ENCODE data around the gene ACSL6. TPM values are rescaled to one million over a fixed set of nuclear protein-coding genes. Genes with fewer than 3 reads are reported as not detected.

The ACSL6 gene
- total RNA-seq, 3 donors from 2014 or later = 0.32 to 1.8 (median 0.33) TPM

DNA sequence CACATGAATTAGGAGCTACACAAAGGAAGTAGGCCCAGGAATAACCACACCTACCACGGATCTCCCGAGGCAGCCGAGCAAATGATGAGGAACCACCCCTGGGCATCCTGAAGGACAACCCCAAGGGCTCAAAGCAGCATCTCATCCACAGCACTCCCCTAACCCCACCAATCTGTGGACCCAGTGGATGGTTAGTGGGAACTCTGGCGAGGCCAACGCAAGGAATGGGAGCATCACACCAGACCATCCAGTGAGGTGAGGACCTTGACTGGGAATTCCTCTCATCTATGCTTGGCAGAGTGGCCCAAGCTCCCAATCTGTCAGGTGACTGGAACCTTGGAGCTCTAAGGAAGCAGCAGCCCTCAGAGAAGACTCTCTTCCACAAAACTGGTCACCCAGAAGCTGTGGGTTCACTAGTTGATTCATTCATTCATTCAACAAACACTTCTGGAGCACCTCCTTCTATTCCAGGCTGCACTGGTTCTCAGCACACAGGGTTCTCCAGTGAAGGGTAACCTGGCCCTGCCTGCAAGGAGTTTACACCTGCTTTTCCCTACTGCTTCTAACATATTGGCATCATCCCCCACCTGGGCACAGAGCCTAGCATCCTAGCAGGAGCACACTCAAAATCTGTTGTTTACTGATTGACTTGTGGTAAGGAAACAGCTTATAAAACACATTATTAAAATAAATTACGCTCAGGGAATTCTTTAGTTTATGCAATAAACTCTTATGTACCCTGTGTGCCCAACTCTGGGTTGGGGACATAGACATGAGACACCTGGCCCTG lies 4.9 kb downstream of the ACSL6 start:
- H3K4me1 ChIP-seq = no peaks in the 10 kb centered on the region
- DNase-seq (ENCODE audit: low spot score in 2 of 2) = no peak
- no peak overlapping the region for H3K4me3 ChIP-seq
- intact Hi-C loops (cut with DNase I; ENCODE audit: low total_unique reads) = no loop called here
- TF ChIP-seq POLR2AphosphoS5 (IDR thresholded peaks at IDR 0.05) = no peak
- no peak overlapping the region for H3K27ac ChIP-seq
- no peaks in the 10 kb centered on the region for H3K9me3 ChIP-seq
- no peaks in the 10 kb centered on the region for H3K36me3 ChIP-seq
- H3K27me3 ChIP-seq = peaks cover 0 to 7% of the 10 kb centered on the region in 2 donors

DNA sequence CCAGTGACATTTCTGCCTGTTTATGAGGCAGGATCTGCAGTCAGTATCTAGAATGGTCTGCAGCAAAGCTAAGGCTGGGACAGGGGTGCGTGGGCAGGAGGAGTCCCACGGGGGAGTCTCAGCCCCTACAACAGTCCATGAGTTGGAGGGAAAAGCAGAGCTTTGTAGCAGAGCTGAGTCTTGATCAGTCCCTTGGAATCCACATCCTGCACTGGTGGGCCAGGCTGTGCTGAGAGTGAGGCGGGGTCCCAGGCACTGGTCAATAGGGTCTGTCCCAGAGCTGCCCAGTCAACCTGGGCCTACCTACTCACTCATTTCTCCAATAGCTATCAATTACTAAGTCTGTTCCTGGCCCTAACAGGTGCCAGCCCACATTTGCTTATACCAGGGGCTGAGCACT lies 5.9 kb downstream of the ACSL6 start:
- TF ChIP-seq POLR2A (IDR thresholded peaks at IDR 0.05) = no peak
- no peak for TF ChIP-seq POLR2AphosphoS5 (IDR thresholded peaks at IDR 0.05)
- TF ChIP-seq, protein P1, sequence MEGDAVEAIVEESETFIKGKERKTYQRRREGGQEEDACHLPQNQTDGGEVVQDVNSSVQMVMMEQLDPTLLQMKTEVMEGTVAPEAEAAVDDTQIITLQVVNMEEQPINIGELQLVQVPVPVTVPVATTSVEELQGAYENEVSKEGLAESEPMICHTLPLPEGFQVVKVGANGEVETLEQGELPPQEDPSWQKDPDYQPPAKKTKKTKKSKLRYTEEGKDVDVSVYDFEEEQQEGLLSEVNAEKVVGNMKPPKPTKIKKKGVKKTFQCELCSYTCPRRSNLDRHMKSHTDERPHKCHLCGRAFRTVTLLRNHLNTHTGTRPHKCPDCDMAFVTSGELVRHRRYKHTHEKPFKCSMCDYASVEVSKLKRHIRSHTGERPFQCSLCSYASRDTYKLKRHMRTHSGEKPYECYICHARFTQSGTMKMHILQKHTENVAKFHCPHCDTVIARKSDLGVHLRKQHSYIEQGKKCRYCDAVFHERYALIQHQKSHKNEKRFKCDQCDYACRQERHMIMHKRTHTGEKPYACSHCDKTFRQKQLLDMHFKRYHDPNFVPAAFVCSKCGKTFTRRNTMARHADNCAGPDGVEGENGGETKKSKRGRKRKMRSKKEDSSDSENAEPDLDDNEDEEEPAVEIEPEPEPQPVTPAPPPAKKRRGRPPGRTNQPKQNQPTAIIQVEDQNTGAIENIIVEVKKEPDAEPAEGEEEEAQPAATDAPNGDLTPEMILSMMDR (IDR thresholded peaks at IDR 0.05) = no peak
- Histone ChIP-seq H3K4me1 (no peaks in the 10 kb centered on the region), H3K36me3 (no peaks in the 10 kb centered on the region), H3K4me3 (no peak overlapping the region), H3K27me3 (no peaks in the 10 kb centered on the region), H3K27ac (no peak overlapping the region), H3K9me3 (no peaks in the 10 kb centered on the region)
- intact Hi-C loops (cut with DNase I; ENCODE audit: low total_unique reads) = no loop called here
- DNase-seq (ENCODE audit: low spot score in 2 of 2) = no peak

DNA sequence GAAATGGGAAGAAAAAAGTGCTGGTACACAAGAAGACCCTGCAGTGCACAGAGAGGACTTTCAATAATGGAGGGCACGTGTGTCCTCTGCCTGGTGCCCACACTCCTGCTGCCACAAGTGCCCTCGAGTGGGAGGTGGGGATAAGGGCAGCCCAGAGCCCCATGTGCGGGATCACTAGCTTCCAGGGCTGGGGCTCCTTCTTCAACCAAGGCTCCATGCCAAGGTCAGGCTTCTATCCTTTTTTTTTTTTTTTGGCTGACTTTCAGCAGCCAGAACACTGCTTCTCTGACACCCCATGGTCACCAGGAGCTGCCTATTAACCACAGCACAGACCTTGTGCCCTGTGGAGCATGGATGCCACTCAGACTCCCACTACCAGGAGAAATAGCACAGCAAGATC lies 7.5 kb downstream of the ACSL6 start:
- DNase-seq (ENCODE audit: low spot score in 2 of 2) = no peak
- Histone ChIP-seq H3K4me3 (no peak overlapping the region), H3K27ac (no peak overlapping the region), H3K9me3 (no peaks in the 10 kb centered on the region), H3K27me3 (no peaks in the 10 kb centered on the region), H3K36me3 (no peaks in the 10 kb centered on the region), H3K4me1 (no peaks in the 10 kb centered on the region)
- intact Hi-C loops (cut with DNase I; ENCODE audit: low total_unique reads) = no loop called here
- no peak for TF ChIP-seq POLR2AphosphoS5 (IDR thresholded peaks at IDR 0.05)
- TF ChIP-seq, protein P1 (IDR thresholded peaks at IDR 0.05) = no peak
- TF ChIP-seq POLR2A (IDR thresholded peaks at IDR 0.05) = no peak

DNA sequence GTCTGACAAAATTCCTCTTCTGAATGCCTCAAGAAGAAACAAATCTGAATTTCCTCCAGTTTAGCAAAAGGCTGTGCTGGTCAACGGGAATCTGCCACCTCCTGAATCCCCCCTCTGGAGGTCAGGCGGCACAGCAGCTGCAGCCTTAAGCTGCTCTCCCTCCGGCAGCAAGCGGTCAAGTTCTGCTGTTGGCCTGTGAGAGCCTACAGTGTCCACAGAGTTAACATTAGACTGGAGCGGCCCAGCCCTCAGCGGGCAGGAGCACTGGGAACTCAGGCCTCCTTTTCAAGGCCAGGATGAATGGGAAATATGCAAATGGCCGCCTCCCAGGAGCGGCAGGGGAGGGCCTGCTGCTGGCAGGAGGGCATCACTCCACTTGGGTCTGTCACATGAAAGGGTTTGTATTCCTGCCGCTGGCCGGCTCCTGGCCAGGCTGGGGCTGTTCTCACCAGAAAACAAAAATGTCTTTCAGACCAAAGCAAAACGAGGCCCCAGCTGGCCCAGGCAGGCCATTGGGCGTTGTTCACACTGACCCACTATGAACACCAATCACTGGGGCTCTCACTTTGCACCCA lies 8.2 kb downstream of the ACSL6 start:
- Histone ChIP-seq H3K4me3 (no peak overlapping the region), H3K4me1 (no peaks in the 10 kb centered on the region), H3K9me3 (no peaks in the 10 kb centered on the region), H3K27me3 (no peaks in the 10 kb centered on the region), H3K27ac (no peak overlapping the region), H3K36me3 (no peaks in the 10 kb centered on the region)
- DNase-seq (ENCODE audit: low spot score in 2 of 2) = no peak
- intact Hi-C loops (cut with DNase I; ENCODE audit: low total_unique reads) = no loop called here
- TF ChIP-seq POLR2AphosphoS5 (IDR thresholded peaks at IDR 0.05) = no peak
- no peak for TF ChIP-seq POLR2A (IDR thresholded peaks at IDR 0.05)
- TF ChIP-seq, protein P1 (IDR thresholded peaks at IDR 0.05) = no peak

DNA sequence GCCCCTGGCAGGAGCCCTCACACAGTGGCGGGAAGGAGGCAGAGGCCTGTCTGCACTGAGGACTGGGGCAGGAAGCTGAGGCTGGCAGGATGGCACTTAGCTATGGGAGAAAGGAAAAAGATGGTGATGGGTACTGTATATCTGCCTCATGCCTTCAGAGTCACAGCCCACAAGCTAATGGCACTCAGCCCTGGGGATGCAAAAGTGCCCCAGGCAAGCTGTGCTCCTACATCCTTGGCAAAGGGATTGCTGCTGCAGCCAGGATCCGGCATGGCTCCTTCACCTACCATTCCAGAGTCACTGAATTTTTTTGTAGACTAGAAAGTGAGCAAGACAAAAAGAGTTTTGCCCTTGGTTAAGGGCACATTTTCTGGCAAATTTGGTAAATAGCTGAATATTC lies 8.7 kb downstream of the ACSL6 start:
- intact Hi-C loops (cut with DNase I; ENCODE audit: low total_unique reads) = no loop called here
- H3K4me3 ChIP-seq = no peak overlapping the region
- no peaks in the 10 kb centered on the region for H3K9me3 ChIP-seq
- no peak overlapping the region for H3K27ac ChIP-seq
- no peaks in the 10 kb centered on the region for H3K4me1 ChIP-seq
- H3K36me3 ChIP-seq = no peaks in the 10 kb centered on the region
- DNase-seq (ENCODE audit: low spot score in 2 of 2) = no peak
- no peaks in the 10 kb centered on the region for H3K27me3 ChIP-seq
- TF ChIP-seq POLR2AphosphoS5 (IDR thresholded peaks at IDR 0.05) (no peak), POLR2A (IDR thresholded peaks at IDR 0.05) (no peak)
- TF ChIP-seq, protein P1 (IDR thresholded peaks at IDR 0.05) = no peak
